RWPE2 (cell line): Measurements from ENCODE around the gene DUSP22.

Experiments
- ATAC-seq: fragments of 200-7000 bp; cut with Tn5 transposase; 3 replicates; pipeline ENCODE4 v1.9.1; 2021; ENCODE audit warnings: low read depth
- DNase-seq: peaks from one replicate; pipeline ENCODE4 v3.0.0-alpha.2; 2020; ENCODE audit warnings: low spot score
- H3K27ac ChIP-seq: fragments of 450-650 bp; 2 replicates; pipeline ENCODE4 v1.5.1; 2017; ENCODE audit warnings: mild to moderate bottlenecking; ENCODE audit not compliant: poor library complexity, severe bottlenecking
- H3K27me3 ChIP-seq: fragments of 250-450 bp; sonication (Bioruptor Pico); 2 replicates; pipeline ENCODE4 v1.5.1; 2021; ENCODE audit warnings: mild to moderate bottlenecking, moderate library complexity; ENCODE audit not compliant: insufficient read depth, poor library complexity, severe bottlenecking
- H3K36me3 ChIP-seq: fragments of 250-450 bp; sonication (Bioruptor Pico); 2 replicates; pipeline ENCODE4 v1.5.1; 2020; ENCODE audit warnings: low read depth, mild to moderate bottlenecking, moderate library complexity
- H3K4me1 ChIP-seq: fragments of 250-450 bp; sonication (Bioruptor Pico); 2 replicates; pipeline ENCODE4 v1.5.1; 2021; ENCODE audit warnings: mild to moderate bottlenecking, moderate library complexity; ENCODE audit not compliant: insufficient read depth, poor library complexity, severe bottlenecking
- H3K4me3 ChIP-seq: fragments of 250-450 bp; sonication (Bioruptor Pico); 2 replicates; pipeline ENCODE4 v1.5.1; 2021; ENCODE audit warnings: mild to moderate bottlenecking, moderate library complexity; ENCODE audit not compliant: severe bottlenecking
- H3K9me3 ChIP-seq: fragments of 250-450 bp; sonication (Bioruptor Pico); 2 replicates; pipeline ENCODE4 v1.5.1; 2021; ENCODE audit warnings: mild to moderate bottlenecking, moderate library complexity; ENCODE audit not compliant: severe bottlenecking
- CTCF ChIP-seq: fragments of 450-650 bp; IDR thresholded peaks from one replicate; pipeline ENCODE4 v1.5.1; 2017; ENCODE audit warnings: mild to moderate bottlenecking, moderate library complexity; ENCODE audit not compliant: poor library complexity, severe bottlenecking

The DUSP22 gene

GRCh38 chr6:360349-360748, 68.1 kb downstream of the DUSP22 start:
- H3K27ac ChIP-seq: no peak overlapping the region
- no peaks in the 10 kb centered on the region for H3K36me3 ChIP-seq
- no peak overlapping the region for H3K4me3 ChIP-seq
- peaks cover 3% of the 10 kb centered on the region for H3K9me3 ChIP-seq
- ATAC-seq (no peak), DNase-seq (no peak)
- H3K27me3 ChIP-seq: no peaks in the 10 kb centered on the region
- H3K4me1 ChIP-seq: no peaks in the 10 kb centered on the region
- no peak for TF ChIP-seq CTCF

GRCh38 chr6:360764-361373, 68.6 kb downstream of the DUSP22 start:
- ATAC-seq: no peak
- Histone ChIP-seq H3K9me3 (peaks cover 3% of the 10 kb centered on the region), H3K27me3 (no peaks in the 10 kb centered on the region), H3K36me3 (no peaks in the 10 kb centered on the region), H3K27ac (no peak overlapping the region), H3K4me3 (no peak overlapping the region), H3K4me1 (no peaks in the 10 kb centered on the region)
- DNase-seq: no peak
- no peak for TF ChIP-seq CTCF

- no peak for TF ChIP-seq CTCF
- H3K27ac ChIP-seq: no peak overlapping the region
- no peaks in the 10 kb centered on the region for H3K27me3 ChIP-seq
- H3K36me3 ChIP-seq: no peaks in the 10 kb centered on the region
- H3K9me3 ChIP-seq: peaks cover 3% of the 10 kb centered on the region
- H3K4me3 ChIP-seq: no peak overlapping the region
- ATAC-seq (no peak), DNase-seq (no peak)
- H3K4me1 ChIP-seq: no peaks in the 10 kb centered on the region
Measured at GRCh38 chr6:361411-362132, 69.3 kb downstream of the DUSP22 start.

- Histone ChIP-seq H3K4me1 (no peaks in the 10 kb centered on the region), H3K27ac (no peak overlapping the region)
- TF ChIP-seq CTCF: no peak
Measured at GRCh38 chr6:362231-362923, 70.1 kb downstream of the DUSP22 start.

GRCh38 chr6:362924-363249, 70.6 kb downstream of the DUSP22 start:
- DNase-seq (no peak), ATAC-seq (no peak)
- TF ChIP-seq CTCF: no peak
- Histone ChIP-seq H3K36me3 (no peaks in the 10 kb centered on the region), H3K4me1 (no peaks in the 10 kb centered on the region), H3K9me3 (peaks cover 5% of the 10 kb centered on the region), H3K27ac (no peak overlapping the region), H3K4me3 (no peak overlapping the region), H3K27me3 (peaks cover 8% of the 10 kb centered on the region)

More at GRCh38 chr6:362231-362923, 70.1 kb downstream of the DUSP22 start:
- H3K9me3 ChIP-seq: peaks cover 5% of the 10 kb centered on the region
- ATAC-seq: no peak
- no peak for DNase-seq
- H3K36me3 ChIP-seq: no peaks in the 10 kb centered on the region
- peaks cover 7% of the 10 kb centered on the region for H3K27me3 ChIP-seq
- no peak overlapping the region for H3K4me3 ChIP-seq
